T-helper 2 cell treated with Interferon-gamma antibody and Interleukin-4, amounts not matched to agents 5 μg/mL and 100 μg/mL, for 36 hours (primary cell): ENCODE measurements around the gene ADAMTS15.
A peak's percentile ranks its signal among the peaks of the same experiment; 100 is the strongest.

Experiments
- DNase-seq: peaks from one replicate; pipeline ENCODE4 v3.0.0; 2021; ENCODE audit warnings: low spot score
- H3K27ac Mint-ChIP-seq: one replicate; pipeline ENCODE4 v1.8.0; 2021; ENCODE audit warnings: mild to moderate bottlenecking, mixed read lengths
- H3K27me3 Mint-ChIP-seq: one replicate; pipeline ENCODE4 v1.8.0; 2021; ENCODE audit warnings: low read depth, mixed read lengths
- H3K36me3 Mint-ChIP-seq: one replicate; pipeline ENCODE4 v1.8.0; 2021; ENCODE audit warnings: low read depth, mixed read lengths
- H3K4me1 Mint-ChIP-seq: one replicate; pipeline ENCODE4 v1.8.0; 2021; ENCODE audit warnings: low read depth, mixed read lengths
- H3K4me3 Mint-ChIP-seq: one replicate; pipeline ENCODE4 v1.8.0; 2022; ENCODE audit warnings: mild to moderate bottlenecking, moderate library complexity, mixed read lengths
- H3K9me3 Mint-ChIP-seq: one replicate; pipeline ENCODE4 v1.8.0; 2021; ENCODE audit warnings: mixed read lengths

Gene ADAMTS15

DNA sequence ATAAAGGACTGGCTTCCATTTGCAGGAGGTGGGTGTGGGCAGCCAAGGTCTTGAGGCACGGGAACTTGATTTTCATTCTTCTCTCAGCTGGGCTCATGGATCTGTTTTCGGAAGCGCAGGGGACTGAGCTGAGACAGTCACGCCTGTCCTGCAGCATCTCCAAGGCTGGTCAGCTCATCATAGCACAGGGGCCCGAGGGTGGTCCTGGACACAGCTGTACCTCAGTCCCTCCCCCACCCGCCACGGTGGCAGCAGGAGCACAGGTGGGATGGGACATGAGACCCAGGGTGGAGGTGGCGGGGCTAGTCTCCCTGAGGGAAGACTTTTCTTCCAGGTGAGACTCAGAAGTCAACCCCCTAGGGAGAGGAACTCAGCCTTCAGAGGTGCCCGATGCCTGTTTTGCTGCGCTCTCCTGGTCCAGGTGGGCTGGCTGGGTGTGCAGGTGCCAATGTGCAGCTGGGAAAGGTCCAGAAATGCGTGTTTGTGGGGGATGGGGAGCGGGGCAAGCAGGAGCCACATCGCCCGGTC is 23.8 kb upstream of the ADAMTS15 start:
- Mint-ChIP-seq H3K36me3 (no peaks in the 10 kb centered on the region), H3K4me3 (no peak overlapping the region), H3K4me1 (peaks cover 3% of the 10 kb centered on the region), H3K27me3 (peaks cover 44% of the 10 kb centered on the region), H3K27ac (no peak overlapping the region), H3K9me3 (no peaks in the 10 kb centered on the region)
- DNase-seq = no peak

DNA sequence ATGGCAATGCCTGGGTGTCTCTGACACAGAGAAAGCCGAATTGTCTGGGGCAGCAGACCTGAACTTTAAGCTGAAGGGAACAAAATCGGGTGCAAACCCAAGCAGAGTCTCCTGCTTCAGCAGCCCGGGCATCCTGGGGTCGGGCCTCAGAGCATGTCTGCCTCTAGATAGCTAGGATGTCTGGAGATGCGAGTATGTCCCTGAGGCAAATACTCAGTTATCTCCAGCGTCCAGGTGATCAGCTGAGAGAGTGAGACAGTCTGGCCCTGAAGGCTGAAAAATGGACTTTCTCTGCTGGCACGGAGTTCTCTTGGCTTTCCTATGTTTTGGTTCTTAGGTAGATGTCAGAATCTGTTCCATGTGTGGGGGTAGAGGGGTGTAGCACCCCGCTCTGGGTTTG is 23.3 kb upstream of the ADAMTS15 start:
- no peak overlapping the region for H3K4me3 Mint-ChIP-seq
- peaks cover 3% of the 10 kb centered on the region for H3K4me1 Mint-ChIP-seq
- H3K27me3 Mint-ChIP-seq = peaks cover 49% of the 10 kb centered on the region
- H3K27ac Mint-ChIP-seq = no peak overlapping the region
- H3K9me3 Mint-ChIP-seq = no peaks in the 10 kb centered on the region
- no peaks in the 10 kb centered on the region for H3K36me3 Mint-ChIP-seq
- DNase-seq = no peak

DNA sequence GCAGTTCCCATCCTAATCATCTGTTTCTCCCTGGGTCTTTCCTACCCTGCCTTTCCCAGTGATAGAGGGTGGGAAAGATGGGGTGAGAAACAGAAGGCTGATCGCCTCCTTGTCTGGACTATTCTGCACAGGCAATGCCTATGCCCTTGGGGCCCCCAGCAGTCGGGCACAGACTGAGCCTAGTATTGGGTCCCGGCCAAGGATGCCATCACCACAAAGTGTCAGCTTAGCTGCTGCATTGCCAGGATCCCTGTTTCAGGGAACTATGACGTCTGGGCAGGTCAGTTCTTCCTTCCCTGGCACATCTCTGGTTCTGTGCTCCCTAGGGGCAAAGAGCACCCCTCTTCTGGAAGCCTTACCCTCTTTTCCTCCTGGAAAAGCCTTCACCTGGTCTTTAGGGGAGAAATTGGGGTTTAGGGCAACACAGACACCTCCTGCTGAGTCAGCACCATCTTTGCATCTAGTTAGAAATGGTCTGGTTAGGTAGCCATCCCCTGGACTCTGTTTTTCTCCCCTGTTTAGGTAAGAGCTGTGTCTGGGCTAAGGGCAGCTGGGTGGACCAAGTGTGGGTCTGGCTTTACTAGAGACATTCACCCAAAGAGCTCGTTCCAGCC is 22.1 kb upstream of the ADAMTS15 start:
- peaks cover 56% of the 10 kb centered on the region for H3K27me3 Mint-ChIP-seq
- no peak overlapping the region for H3K27ac Mint-ChIP-seq
- no peaks in the 10 kb centered on the region for H3K36me3 Mint-ChIP-seq
- H3K4me3 Mint-ChIP-seq = no peak overlapping the region
- H3K9me3 Mint-ChIP-seq = no peaks in the 10 kb centered on the region
- peaks cover 4% of the 10 kb centered on the region for H3K4me1 Mint-ChIP-seq
- DNase-seq = no peak

DNA sequence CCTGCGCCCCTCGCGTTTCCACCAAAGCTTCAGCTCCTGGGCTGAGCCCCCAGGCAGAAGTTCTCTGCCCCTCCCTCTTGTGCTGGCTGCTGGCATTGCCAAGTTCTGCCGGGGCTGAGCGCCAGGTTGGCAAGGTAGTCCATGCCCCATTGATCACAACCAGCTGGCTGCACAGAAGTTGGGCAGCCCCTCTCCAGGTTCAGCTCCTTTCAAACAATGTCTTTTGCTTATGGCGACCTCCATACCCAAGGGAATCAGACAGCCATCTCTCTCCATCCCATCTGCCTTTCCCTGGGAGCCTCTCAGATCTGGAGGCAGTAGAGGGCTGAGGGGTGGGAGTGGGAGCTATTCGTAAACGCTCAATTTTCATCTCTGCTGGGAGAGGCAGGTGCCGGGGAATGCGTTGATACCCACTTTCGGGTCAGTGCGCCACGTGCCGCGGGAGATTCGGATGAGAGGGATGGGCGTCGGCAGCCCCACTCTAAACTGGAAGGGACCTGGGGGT is 21.6 kb upstream of the ADAMTS15 start:
- no peak for DNase-seq
- no peak overlapping the region for H3K4me3 Mint-ChIP-seq
- H3K27ac Mint-ChIP-seq = no peak overlapping the region
- H3K36me3 Mint-ChIP-seq = no peaks in the 10 kb centered on the region
- peaks cover 57% of the 10 kb centered on the region for H3K27me3 Mint-ChIP-seq
- no peaks in the 10 kb centered on the region for H3K9me3 Mint-ChIP-seq
- peaks cover 4% of the 10 kb centered on the region for H3K4me1 Mint-ChIP-seq

DNA sequence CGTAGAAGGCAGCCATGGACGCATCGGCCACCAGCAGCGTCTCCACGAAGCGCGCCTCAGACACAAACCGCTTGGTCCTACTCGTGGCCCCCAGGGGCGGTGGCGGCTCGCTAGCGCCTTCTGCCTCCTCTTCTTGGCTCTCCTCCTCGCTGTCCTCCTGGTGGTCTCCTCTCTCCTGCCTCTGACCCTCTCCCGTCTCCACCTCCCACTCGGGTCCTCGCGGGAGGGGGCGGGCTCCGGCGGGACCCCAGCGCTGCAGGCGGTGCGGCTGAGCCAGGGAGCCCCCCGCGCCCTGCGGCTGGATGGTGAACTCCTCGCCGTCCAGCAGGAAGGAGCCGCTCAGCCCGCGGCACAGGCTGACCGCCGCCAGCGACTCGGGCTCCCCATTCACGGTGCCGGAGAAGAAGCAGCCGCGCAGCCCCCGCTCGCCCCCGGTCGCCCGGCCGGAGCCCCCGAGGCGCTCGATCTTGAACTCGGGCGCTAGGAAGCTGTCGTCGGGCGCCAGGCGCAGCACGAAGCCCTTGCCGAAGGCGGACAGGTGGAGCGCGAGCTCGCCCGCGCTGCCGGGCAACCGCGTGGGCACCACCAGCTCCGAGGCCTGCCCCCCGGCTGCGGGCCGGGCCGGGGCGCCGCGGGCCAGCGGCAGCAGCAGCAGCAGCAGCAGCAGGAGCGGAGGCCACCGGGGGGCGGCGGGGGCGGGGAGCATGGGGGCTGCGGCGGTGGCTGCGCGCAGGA is 20.7 kb upstream of the ADAMTS15 start:
- H3K27me3 Mint-ChIP-seq = peaks cover 57% of the 10 kb centered on the region
- no peaks in the 10 kb centered on the region for H3K9me3 Mint-ChIP-seq
- no peak for DNase-seq
- H3K4me1 Mint-ChIP-seq = peaks cover 4% of the 10 kb centered on the region
- no peak overlapping the region for H3K27ac Mint-ChIP-seq
- no peaks in the 10 kb centered on the region for H3K36me3 Mint-ChIP-seq
- no peak overlapping the region for H3K4me3 Mint-ChIP-seq

DNA sequence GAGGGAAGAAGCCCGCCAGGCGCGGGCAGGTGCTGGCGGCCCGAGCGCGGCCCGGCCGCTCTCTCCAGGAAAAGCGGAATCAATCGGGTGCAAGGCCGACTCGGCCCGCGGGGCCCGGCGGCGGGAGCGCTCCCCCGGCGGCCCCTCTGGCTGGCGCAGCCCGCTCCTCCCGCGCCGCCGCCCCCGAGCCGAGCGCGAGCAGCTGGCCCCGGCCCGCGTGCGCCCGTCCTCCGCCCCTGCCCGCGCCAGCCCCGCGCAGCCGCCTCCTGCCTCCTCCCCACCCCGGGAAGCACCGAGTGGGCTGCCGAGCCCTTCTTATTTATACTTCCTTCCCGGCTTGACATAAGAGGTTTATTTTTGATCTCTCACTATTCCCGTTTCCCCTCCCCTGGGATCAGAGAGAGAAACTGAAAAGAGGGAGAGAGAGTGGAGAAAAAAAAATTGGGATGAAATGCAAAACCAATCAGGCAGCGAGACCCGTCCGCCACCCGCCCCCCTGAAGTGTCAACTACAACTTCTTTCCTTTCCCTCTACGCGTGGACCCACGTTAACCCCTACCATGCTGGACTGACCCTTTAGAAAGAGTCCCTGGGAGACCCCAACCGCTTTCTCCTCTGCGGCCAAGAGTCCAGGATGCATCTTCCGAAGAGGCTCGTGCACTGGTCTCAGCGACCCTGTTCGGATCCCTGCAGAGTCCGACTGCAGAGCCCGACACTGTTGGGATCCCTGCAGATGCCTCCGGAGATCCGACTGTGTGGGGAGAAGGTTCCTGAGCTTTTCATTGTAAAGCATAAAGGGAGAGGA is 19.9 kb upstream of the ADAMTS15 start, which contains the start of gene ADAMTS8:
Gene ADAMTS8, minus strand, starts transcription at position 294 of the 804 bp plus-strand sequence. CDS start 323 bp downstream, outside the sequence.
- Mint-ChIP-seq H3K9me3 (no peaks in the 10 kb centered on the region), H3K27me3 (peaks cover 58% of the 10 kb centered on the region), H3K36me3 (no peaks in the 10 kb centered on the region), H3K27ac (no peak within 1 kb of the TSS), H3K4me1 (peaks cover 4% of the 10 kb centered on the region), H3K4me3 (peak within 1 kb of the TSS; percentile 65)
- DNase-seq = no peak

DNA sequence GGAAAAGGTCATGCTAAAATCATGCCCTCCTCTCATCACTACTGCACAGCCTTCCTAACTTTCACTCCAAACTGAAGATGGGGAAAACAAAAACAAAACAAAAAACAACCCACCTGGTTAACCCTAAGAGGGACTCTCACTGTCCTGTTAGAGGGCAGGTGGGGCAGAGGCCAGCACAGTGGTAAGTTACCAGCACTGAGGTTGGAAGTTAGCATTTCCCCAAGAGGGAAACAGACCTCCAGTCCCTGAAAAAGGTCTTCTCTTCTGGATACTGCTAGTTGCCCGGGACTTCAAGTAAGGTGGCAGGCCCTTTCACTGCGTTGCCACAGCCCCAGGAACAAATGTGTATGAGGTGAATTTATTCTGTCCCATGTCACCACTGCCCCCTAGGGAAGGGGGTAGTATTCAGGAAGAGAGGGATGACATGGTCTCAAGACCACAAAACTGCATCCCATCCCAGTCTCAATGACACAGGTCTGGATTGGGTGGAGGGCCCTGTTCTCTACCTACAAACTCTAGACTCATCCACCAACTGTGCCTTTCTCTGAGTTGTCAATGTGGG is 19.2 kb upstream of the ADAMTS15 start:
- Mint-ChIP-seq H3K27ac (no peak overlapping the region), H3K4me3 (peak overlapping the region; percentile 65), H3K9me3 (no peaks in the 10 kb centered on the region), H3K4me1 (peaks cover 4% of the 10 kb centered on the region), H3K36me3 (no peaks in the 10 kb centered on the region), H3K27me3 (peaks cover 58% of the 10 kb centered on the region)
- DNase-seq = no peak

DNA sequence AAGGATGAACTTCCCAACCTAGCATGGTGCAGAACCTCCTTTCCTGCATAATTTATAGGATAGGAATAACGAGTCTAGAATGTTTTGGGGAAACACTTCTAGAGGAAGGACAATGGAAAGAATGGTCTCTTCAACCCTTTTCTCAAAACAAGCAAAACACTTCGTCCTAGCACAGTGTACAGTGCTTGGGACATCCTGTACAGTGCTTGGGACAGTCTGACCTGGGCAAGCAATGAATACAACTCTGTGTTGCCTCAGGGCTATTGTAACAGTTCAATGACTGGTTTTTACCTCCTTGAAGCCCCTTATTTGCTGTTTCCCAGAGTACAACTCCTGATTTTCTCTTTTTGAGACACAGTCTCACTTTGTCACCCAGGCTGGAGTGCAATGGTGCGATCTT is 18.5 kb upstream of the ADAMTS15 start:
- no peaks in the 10 kb centered on the region for H3K9me3 Mint-ChIP-seq
- no peak overlapping the region for H3K4me3 Mint-ChIP-seq
- peaks cover 53% of the 10 kb centered on the region for H3K27me3 Mint-ChIP-seq
- peaks cover 4% of the 10 kb centered on the region for H3K4me1 Mint-ChIP-seq
- no peak overlapping the region for H3K27ac Mint-ChIP-seq
- no peak for DNase-seq
- H3K36me3 Mint-ChIP-seq = no peaks in the 10 kb centered on the region

DNA sequence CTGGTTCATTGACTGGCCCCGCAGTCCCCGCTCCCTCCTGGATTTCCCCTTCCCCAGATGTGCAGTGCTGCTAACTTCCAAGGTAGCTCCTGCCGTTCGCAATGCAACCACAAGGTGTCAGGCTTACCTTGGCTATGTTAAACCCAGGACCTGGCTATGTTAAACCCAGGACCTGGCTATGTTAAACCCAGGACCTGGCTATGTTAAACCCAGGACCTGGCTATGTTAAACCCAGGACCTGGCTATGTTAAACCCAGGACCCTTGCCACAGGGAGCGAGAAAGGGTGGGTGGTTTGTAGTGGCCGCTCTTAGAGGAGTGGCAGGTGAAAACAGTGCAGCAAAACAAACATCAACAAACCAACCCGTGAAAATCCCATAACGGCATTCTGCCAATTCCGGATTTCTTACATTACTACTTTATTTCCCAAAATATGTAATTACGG is 17.1 kb upstream of the ADAMTS15 start:
- no peaks in the 10 kb centered on the region for H3K9me3 Mint-ChIP-seq
- no peaks in the 10 kb centered on the region for H3K36me3 Mint-ChIP-seq
- H3K4me1 Mint-ChIP-seq = peaks cover 9% of the 10 kb centered on the region
- DNase-seq = peak; percentile 54
- H3K4me3 Mint-ChIP-seq = no peak overlapping the region
- H3K27me3 Mint-ChIP-seq = peaks cover 48% of the 10 kb centered on the region
- no peak overlapping the region for H3K27ac Mint-ChIP-seq

DNA sequence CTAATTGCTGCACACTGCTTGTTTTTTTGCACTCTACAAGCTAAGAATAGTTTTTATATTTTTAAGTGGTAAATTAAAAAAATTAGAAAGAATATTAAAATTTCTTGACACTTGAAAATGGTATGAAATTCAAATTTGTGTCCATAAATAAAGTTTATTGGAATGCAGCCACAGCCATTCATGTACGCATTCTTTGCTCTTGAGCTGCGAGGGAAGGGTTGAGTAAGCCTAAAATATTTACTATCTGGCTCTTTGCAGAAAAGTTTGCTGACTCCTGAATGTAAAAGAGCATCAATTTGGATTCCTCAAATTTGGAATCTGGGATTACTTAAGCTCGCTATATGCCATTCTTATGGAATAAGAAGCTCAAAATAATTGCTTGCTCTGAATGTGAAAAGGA is 16.6 kb upstream of the ADAMTS15 start:
- H3K27me3 Mint-ChIP-seq = peaks cover 44% of the 10 kb centered on the region
- H3K27ac Mint-ChIP-seq = no peak overlapping the region
- H3K4me3 Mint-ChIP-seq = no peak overlapping the region
- no peak for DNase-seq
- H3K4me1 Mint-ChIP-seq = peaks cover 13% of the 10 kb centered on the region
- H3K36me3 Mint-ChIP-seq = no peaks in the 10 kb centered on the region
- H3K9me3 Mint-ChIP-seq = no peaks in the 10 kb centered on the region

DNA sequence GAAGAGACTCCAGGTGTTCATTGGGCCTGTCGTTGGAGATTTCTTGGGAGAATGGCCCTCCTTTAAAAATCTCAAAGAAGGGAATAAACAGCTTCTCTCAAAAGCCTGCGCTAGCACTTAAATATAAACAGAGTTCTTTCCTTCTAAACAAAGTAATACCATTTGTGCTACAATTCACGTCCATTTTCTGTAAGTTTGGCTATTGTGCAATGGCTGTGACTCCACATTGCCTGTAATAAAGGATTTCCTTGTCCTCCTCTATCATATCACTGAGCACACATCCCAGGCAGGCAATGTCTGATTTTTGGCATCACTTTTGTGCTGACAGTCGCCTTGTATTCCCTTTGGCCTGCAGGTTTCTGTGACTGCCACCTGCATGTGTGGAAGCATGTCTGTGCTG is 15.1 kb upstream of the ADAMTS15 start:
- DNase-seq = no peak
- peaks cover 37% of the 10 kb centered on the region for H3K27me3 Mint-ChIP-seq
- no peak overlapping the region for H3K27ac Mint-ChIP-seq
- H3K4me3 Mint-ChIP-seq = no peak overlapping the region
- peaks cover 21% of the 10 kb centered on the region for H3K4me1 Mint-ChIP-seq
- no peaks in the 10 kb centered on the region for H3K9me3 Mint-ChIP-seq
- no peaks in the 10 kb centered on the region for H3K36me3 Mint-ChIP-seq

DNA sequence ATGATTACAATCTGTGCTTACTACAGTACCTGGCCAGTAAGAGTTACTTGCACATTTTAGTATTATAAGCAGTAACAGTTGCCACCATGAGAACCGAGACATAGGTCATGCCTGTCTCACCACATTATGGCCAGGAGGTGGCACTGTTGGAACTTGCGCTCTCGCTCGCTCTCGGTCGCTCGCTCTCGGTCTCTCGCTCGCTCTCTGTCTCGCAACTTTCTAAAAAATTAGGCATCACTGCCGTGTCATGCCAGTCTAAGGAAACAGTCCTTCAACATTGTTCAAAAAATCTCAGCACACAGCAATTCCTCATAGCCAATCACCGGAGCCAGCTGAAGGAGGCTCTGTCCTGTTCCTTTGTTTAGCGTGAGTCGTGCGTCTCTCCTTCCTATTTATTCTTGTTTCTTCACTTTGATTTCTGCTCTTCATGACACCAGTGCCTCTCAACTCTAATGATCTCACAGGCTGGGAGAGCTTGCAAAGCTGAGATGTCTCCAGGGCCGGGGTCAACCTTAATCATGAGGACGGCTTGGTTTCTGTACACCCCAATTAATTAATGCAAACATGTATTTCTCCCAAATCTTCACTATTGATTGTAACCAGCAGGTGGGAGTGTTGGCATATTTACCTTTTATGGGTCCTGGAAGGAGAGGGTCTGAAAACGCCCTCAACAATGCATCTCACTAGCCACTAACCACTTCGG is 13.8 kb upstream of the ADAMTS15 start:
- H3K27me3 Mint-ChIP-seq = peaks cover 25% of the 10 kb centered on the region
- no peaks in the 10 kb centered on the region for H3K9me3 Mint-ChIP-seq
- no peak overlapping the region for H3K4me3 Mint-ChIP-seq
- peaks cover 5% of the 10 kb centered on the region for H3K36me3 Mint-ChIP-seq
- no peak overlapping the region for H3K27ac Mint-ChIP-seq
- peaks cover 30% of the 10 kb centered on the region for H3K4me1 Mint-ChIP-seq
- DNase-seq = peak; percentile 63

DNA sequence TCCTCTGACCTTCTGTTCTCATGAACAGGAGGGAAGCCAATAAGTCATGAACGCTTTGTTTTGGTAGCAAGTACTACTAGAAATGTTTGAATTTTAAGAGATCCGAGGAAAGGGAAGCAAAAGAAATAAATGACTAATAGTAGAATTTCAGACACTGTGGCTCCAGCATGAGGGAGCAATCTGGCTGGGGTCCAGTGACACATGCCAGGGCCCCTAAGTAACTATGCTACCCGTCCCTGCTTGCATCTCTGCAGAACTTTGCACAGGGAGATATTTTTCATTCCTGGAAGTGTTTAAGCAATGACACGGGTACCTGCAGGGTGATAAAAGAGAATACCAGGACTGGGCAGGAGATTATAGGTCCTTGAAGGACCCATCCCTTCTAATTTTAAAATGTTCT is 12.8 kb upstream of the ADAMTS15 start:
- no peak overlapping the region for H3K4me3 Mint-ChIP-seq
- no peak for DNase-seq
- peaks cover 15% of the 10 kb centered on the region for H3K27me3 Mint-ChIP-seq
- no peaks in the 10 kb centered on the region for H3K9me3 Mint-ChIP-seq
- H3K27ac Mint-ChIP-seq = no peak overlapping the region
- peaks cover 5% of the 10 kb centered on the region for H3K36me3 Mint-ChIP-seq
- H3K4me1 Mint-ChIP-seq = peaks cover 30% of the 10 kb centered on the region
